GM12878 (cell line): ENCODE measurements around the gene XPOT. TPM values are rescaled to one million over a fixed set of nuclear protein-coding genes. Genes with fewer than 3 reads are reported as not detected.

ENCODE experiments used
- ATAC-seq: fragments of 200-7000 bp; cut with Tn5 transposase; 3 replicates; pipeline ENCODE4 v1.9.1; 2020; ENCODE audit warnings: mild to moderate bottlenecking, moderate library complexity
- BruUV-seq: library from RNA; stranded (reverse); fragments of 400-500 nt; replicated peaks from 2 replicates; lab custom pipeline; 2021; lab: Mats Ljungman, UMichigan
- CTCF ChIA-PET: fragments of 300-600 bp; sonication (Branson Sonifier 250); formaldehyde crosslinking; extraction: SDS; loops from one replicate; lab custom pipeline; 2021; ENCODE audit warnings: inconsistent platforms; lab: Yijun Ruan, JAX
- POLR2A ChIA-PET: fragments of 350-600 bp; formaldehyde crosslinking; extraction: SDS; loops from one replicate; lab custom pipeline; 2021; ENCODE audit warnings: inconsistent platforms; lab: Charles Lee
- RAD21 ChIA-PET: fragments of 300-600 bp; sonication (Branson Sonifier 250); formaldehyde crosslinking; loops from one replicate; lab custom pipeline; 2023; ENCODE audit warnings: antibody characterized with exemption; ENCODE audit not compliant: unreplicated experiment; lab: Charles Lee
- SMC1A ChIA-PET: fragments of 300-600 bp; sonication (Branson Sonifier 250); formaldehyde crosslinking; loops from one replicate; lab custom pipeline; 2023; ENCODE audit not compliant: unreplicated experiment, uncharacterized antibody; lab: Charles Lee
- DNase-seq: peaks from one replicate; pipeline ENCODE4 v3.0.0-alpha.2; 2011; ENCODE audit warnings: low read depth, low spot score
- FAIRE-seq: peaks from 3 replicates; lab custom pipeline; 2011; peaks lifted over from hg19 to GRCh38; lab: Jason Lieb, UNC
- H2AFZ ChIP-seq: 2 replicates; pipeline ENCODE4 v1.6.0; 2011; ENCODE audit warnings: low read depth, low read length, control low read depth; ENCODE audit not compliant: control insufficient read depth
- H3K27ac ChIP-seq: 2 replicates; pipeline ENCODE4 v1.5.1; 2011; ENCODE audit warnings: control low read depth; ENCODE audit not compliant: control insufficient read depth, insufficient read depth
- H3K27me3 ChIP-seq, 2 experiments: replicated peaks in 1 of 2; 2 replicates each; pipeline versions ENCODE4 v1.6.0 to v1.6.1; 2011; ENCODE audit warnings: low read length in 1 of 2; ENCODE audit not compliant: control insufficient read depth in 2 of 2, insufficient read depth in 2 of 2
- H3K36me3 ChIP-seq, 2 experiments: 2 replicates each; pipeline ENCODE4 v1.5.1; 2011; ENCODE audit warnings: low read length in 1 of 2; ENCODE audit not compliant: control insufficient read depth in 2 of 2, insufficient read depth in 2 of 2
- H3K4me1 ChIP-seq: 2 replicates; pipeline ENCODE4 v1.6.1; 2011; ENCODE audit warnings: mild to moderate bottlenecking, low read length, moderate library complexity, mixed read lengths; ENCODE audit not compliant: control insufficient read depth, insufficient read depth
- H3K4me2 ChIP-seq: 2 replicates; pipeline ENCODE4 v1.6.0; 2011; ENCODE audit warnings: control low read depth; ENCODE audit not compliant: control insufficient read depth, insufficient read depth
- H3K4me3 ChIP-seq: fragments of 200-600 bp; sonication (generic); 2 replicates; pipeline ENCODE4 v1.5.1; 2016
- H3K79me2 ChIP-seq: 2 replicates; pipeline ENCODE4 v1.6.0; 2011; ENCODE audit warnings: low read length; ENCODE audit not compliant: control insufficient read depth, insufficient read depth
- H3K9ac ChIP-seq: 2 replicates; pipeline ENCODE4 v1.8.0; 2011; ENCODE audit warnings: low read length, control low read depth, mixed read lengths; ENCODE audit not compliant: control insufficient read depth, insufficient read depth
- H3K9me3 ChIP-seq: replicated peaks from 3 replicates; pipeline ENCODE4 v1.5.1; 2011; ENCODE audit warnings: mild to moderate bottlenecking, low read length; ENCODE audit not compliant: control insufficient read depth, insufficient read depth
- H4K20me1 ChIP-seq: 2 replicates; pipeline ENCODE4 v1.6.0; 2011; ENCODE audit not compliant: control insufficient read depth, insufficient read depth
- CHD2 ChIP-seq: IDR thresholded peaks from 2 replicates; pipeline ENCODE4 v1.6.1; 2011; ENCODE audit warnings: low read depth, low read length, improper control_type of control experiment, borderline replicate concordance
- HDAC2 ChIP-seq: fragments of 200-600 bp; sonication (generic); IDR thresholded peaks from 2 replicates; pipeline ENCODE4 v1.6.1; 2017
- HSF1 ChIP-seq: fragments of 150-350 bp; IDR thresholded peaks from 2 replicates; pipeline ENCODE4 v1.6.1; 2014; ENCODE audit warnings: mild to moderate bottlenecking, low read depth, low read length
- MYC ChIP-seq: IDR thresholded peaks from 2 replicates; pipeline ENCODE4 v1.6.1; 2011; ENCODE audit warnings: mild to moderate bottlenecking, low read length, moderate library complexity, inconsistent platforms; ENCODE audit not compliant: insufficient read depth, insufficient replicate concordance, insufficient read length, severe bottlenecking
- POLR2A ChIP-seq: IDR thresholded peaks from 2 replicates; pipeline ENCODE4 v1.6.1; 2011; ENCODE audit warnings: low read depth, mild to moderate bottlenecking, low read length
- TCF3 ChIP-seq: IDR thresholded peaks from 2 replicates; pipeline ENCODE4 v1.6.1; 2012; ENCODE audit warnings: low read depth, mild to moderate bottlenecking, low read length, borderline replicate concordance; ENCODE audit not compliant: insufficient read depth
- WGBS: methylation state at CpG from one replicate; pipeline ENCODE4 v1.1.6; 2016; ENCODE audit warnings: low lambda C conversion rate; ENCODE audit not compliant: insufficient replicate concordance, insufficient coverage; ENCODE audit errors: missing lambda C conversion rate; 5-methylcytosine and 5-hydroxymethylcytosine counted together
- in situ Hi-C: fragments of 300-500 bp; cut with MboI; formaldehyde crosslinking; loops from 9 replicates; pipeline ENCODE4 v1.14.3; 2018; ENCODE audit warnings: mixed read lengths
- intact Hi-C: fragments of 100-400 bp; cut with micrococcal nuclease; formaldehyde crosslinking; loops from one replicate; pipeline ENCODE4 v1.14.2; 2022; ENCODE audit not compliant: unreplicated experiment
- polyA plus RNA-seq, 11 experiments: library from polyadenylated mRNA; depleted of rRNA in 4 of 11; unstranded in 6 of 11; stranded (reverse) in 5 of 11; fragments of >200 nt; fragmentation: Nextera tagmentation in 4 of 11; fragmentation: Illumina TruSeq in 1 of 11; extraction: Ambion mirVana in 4 of 11; extraction: Trizol in 1 of 11; gene quantifications; 1 replicate in 1 of 11; 2 replicates in 10 of 11; pipeline versions ENCODE4 v1.2.1 to v1.2.3, GENCODE V29; 2011 to 2016; ENCODE audit warnings: inconsistent platforms in 2 of 11, missing spikeins in 2 of 11, low read depth in 1 of 11
- total RNA-seq, 4 experiments: library from RNA; depleted of rRNA in 3 of 4; stranded (reverse); fragments of >200 nt in 3 of 4; fragmentation: Illumina TruSeq in 1 of 4; extraction: Trizol in 1 of 4; gene quantifications; 2 replicates each; pipeline versions ENCODE4 v1.2.1 to v1.2.3, GENCODE V29; 2013 to 2021
- TF ChIP-seq, protein P1 (sequence below): IDR thresholded peaks from 2 replicates; pipeline ENCODE4 v1.6.1; 2011; ENCODE audit warnings: borderline replicate concordance, low read depth, mild to moderate bottlenecking, moderate library complexity, low read length; ENCODE audit not compliant: insufficient read depth, poor library complexity, severe bottlenecking

XPOT gene
- total and polyA plus RNA-seq, 10 of the 15 experiments (the other 5 are each of a cell fraction or from before 2014, with no cell fraction given) = 11.9 to 66.3 (median 54.7) TPM

DNA sequence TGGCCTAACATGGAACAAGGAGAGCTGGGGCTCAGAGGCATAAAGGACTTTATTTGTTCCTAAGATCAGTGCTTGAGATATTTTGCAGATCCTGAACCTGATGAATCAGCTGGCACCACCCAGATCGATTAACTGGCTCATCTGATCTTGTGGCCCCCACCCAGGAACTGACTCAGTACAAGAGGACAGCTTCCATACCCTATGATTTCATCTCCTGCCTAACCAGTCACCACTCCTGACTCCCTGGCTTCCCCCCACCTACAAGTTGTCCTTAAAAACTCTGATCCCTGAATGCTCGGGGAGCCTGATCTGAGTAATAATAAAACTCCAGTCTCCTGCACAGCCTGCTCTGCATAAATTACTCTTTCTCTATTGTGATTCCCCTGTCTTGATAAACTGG is 18.7 kb upstream of the XPOT start:
- BruUV-seq = no TSS peak
- ATAC-seq (no peak), FAIRE-seq (no peak), DNase-seq (no peak)
- no peak overlapping the region for H2AFZ ChIP-seq
- TF ChIP-seq CHD2 (no peak), POLR2A (no peak), HDAC2 (no peak)
- H3K4me3 ChIP-seq = no peak overlapping the region
- H4K20me1 ChIP-seq = no peaks in the 10 kb centered on the region
- intact Hi-C loops (no loop called here), in situ Hi-C loops (loop anchor here (25.0 kb wide), 1 partner anchor 548 kb away; the partner anchor contains the start of gene SRGAP1)
- ChIA-PET SMC1A (no interaction called here), CTCF (no interaction called here), RAD21 (no interaction called here), POLR2A (no interaction called here)
- no peaks in the 10 kb centered on the region for H3K79me2 ChIP-seq
- no peaks in the 10 kb centered on the region for H3K27me3 ChIP-seq
- H3K27ac ChIP-seq = no peak overlapping the region
- WGBS = 24% methylated on average over 2 of the region's 2 CpGs
- no peaks in the 10 kb centered on the region for H3K4me1 ChIP-seq
- H3K9ac ChIP-seq = no peak overlapping the region
- no peaks in the 10 kb centered on the region for H3K36me3 ChIP-seq
- no peaks in the 10 kb centered on the region; the same call in 2 of the 3 replicates for H3K9me3 ChIP-seq
- no peak overlapping the region for H3K4me2 ChIP-seq

GRCh38 chr12:64387197-64387816 is 16.9 kb upstream of the XPOT start:
- FAIRE-seq (no peak), DNase-seq (no peak), ATAC-seq (no peak)
- TF ChIP-seq TCF3 (no peak), HSF1 (no peak), MYC (no peak)
- TF ChIP-seq, protein P1, sequence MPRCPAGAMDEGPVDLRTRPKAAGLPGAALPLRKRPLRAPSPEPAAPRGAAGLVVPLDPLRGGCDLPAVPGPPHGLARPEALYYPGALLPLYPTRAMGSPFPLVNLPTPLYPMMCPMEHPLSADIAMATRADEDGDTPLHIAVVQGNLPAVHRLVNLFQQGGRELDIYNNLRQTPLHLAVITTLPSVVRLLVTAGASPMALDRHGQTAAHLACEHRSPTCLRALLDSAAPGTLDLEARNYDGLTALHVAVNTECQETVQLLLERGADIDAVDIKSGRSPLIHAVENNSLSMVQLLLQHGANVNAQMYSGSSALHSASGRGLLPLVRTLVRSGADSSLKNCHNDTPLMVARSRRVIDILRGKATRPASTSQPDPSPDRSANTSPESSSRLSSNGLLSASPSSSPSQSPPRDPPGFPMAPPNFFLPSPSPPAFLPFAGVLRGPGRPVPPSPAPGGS = no peak
- H3K36me3 ChIP-seq = no peaks in the 10 kb centered on the region
- no peaks in the 10 kb centered on the region for H3K9me3 ChIP-seq
- no peak overlapping the region for H3K9ac ChIP-seq
- H3K27me3 ChIP-seq = no peaks in the 10 kb centered on the region
- no peak overlapping the region for H2AFZ ChIP-seq
- no peak overlapping the region for H3K4me3 ChIP-seq
- 72% methylated on average over 6 of the region's 6 CpGs for WGBS
- intact Hi-C loops (no loop called here), in situ Hi-C loops (loop anchor here (25.0 kb wide), 1 partner anchor 550 kb away; the partner anchor contains the start of gene SRGAP1)
- H3K27ac ChIP-seq = no peak overlapping the region
- no peak overlapping the region for H3K4me2 ChIP-seq
- no TSS peak for BruUV-seq
- ChIA-PET SMC1A (no interaction called here), POLR2A (no interaction called here), CTCF (no interaction called here), RAD21 (no interaction called here)
- H3K4me1 ChIP-seq = no peaks in the 10 kb centered on the region
- no peaks in the 10 kb centered on the region for H3K79me2 ChIP-seq
- no peaks in the 10 kb centered on the region for H4K20me1 ChIP-seq
